Endothelial cell of umbilical vein (primary cell): ENCODE results near the gene ST6GAL2. TPM values are rescaled to one million over a fixed set of nuclear protein-coding genes. Genes with fewer than 3 reads are reported as not detected.

Source experiments
- BruUV-seq: library from RNA; stranded (reverse); fragments of 400-500 nt; replicated peaks from 2 replicates; lab custom pipeline; 2021; lab: Mats Ljungman, UMichigan
- CTCF ChIA-PET: fragments of 300-600, 350-600 bp; sonication (Branson Sonifier 250); formaldehyde crosslinking; loops from one replicate; lab custom pipeline; 2021; ENCODE audit warnings: antibody characterized with exemption, inconsistent platforms; lab: Charles Lee
- POLR2A ChIA-PET: fragments of 300-600, 350-600 bp; sonication (Branson Sonifier 250); formaldehyde crosslinking; loops from one replicate; lab custom pipeline; 2021; ENCODE audit warnings: antibody characterized with exemption, inconsistent platforms; lab: Charles Lee
- DNase-seq: peaks from one replicate; pipeline ENCODE4 v3.0.0-alpha.2; 2011; ENCODE audit warnings: low read depth, low spot score
- FAIRE-seq: peaks from 2 replicates; lab custom pipeline; 2011; peaks lifted over from hg19 to GRCh38; lab: Jason Lieb, UNC
- H2AFZ ChIP-seq: 2 replicates; pipeline ENCODE4 v1.6.0; 2012; ENCODE audit warnings: low read depth, low read length, control low read depth, inconsistent platforms
- H3K27ac ChIP-seq: 2 replicates; pipeline ENCODE4 v1.5.1; 2011; ENCODE audit warnings: low read depth, mild to moderate bottlenecking, control low read depth, low read length, moderate library complexity; ENCODE audit not compliant: insufficient read depth
- H3K27me3 ChIP-seq, 2 experiments: 2 replicates each; pipeline versions ENCODE4 v1.6.0 to v1.6.1; 2011; ENCODE audit warnings: low read length in 2 of 2, mixed read lengths in 1 of 2; ENCODE audit not compliant: control insufficient read depth in 2 of 2, insufficient read depth in 2 of 2
- H3K36me3 ChIP-seq, 2 experiments: 2 replicates in 1 of 2; 3 replicates in 1 of 2; pipeline ENCODE4 v1.5.1; 2011; ENCODE audit warnings: low read length in 2 of 2, mild to moderate bottlenecking in 1 of 2, moderate library complexity in 1 of 2; ENCODE audit not compliant: control insufficient read depth in 2 of 2, insufficient read depth in 2 of 2; ENCODE audit errors: extremely low read depth in 1 of 2
- H3K4me1 ChIP-seq: 3 replicates; pipeline ENCODE4 v1.5.1; 2011; ENCODE audit warnings: mild to moderate bottlenecking, low read length; ENCODE audit not compliant: control insufficient read depth, insufficient read depth; ENCODE audit errors: extremely low read depth
- H3K4me2 ChIP-seq: 2 replicates; pipeline ENCODE4 v1.6.1; 2011; ENCODE audit warnings: low read length, control low read depth, mixed read lengths; ENCODE audit not compliant: insufficient read depth
- H3K4me3 ChIP-seq, 3 experiments: fragments of 200-600 bp in 1 of 3; sonication (generic), shearing (Covaris generic) in 1 of 3; replicated peaks in 1 of 3; 2 replicates each; pipeline ENCODE4 v1.5.1; 2011 to 2016; ENCODE audit warnings: control low read depth in 3 of 3, low read length in 3 of 3, mild to moderate bottlenecking in 2 of 3, inconsistent platforms in 1 of 3, low read depth in 1 of 3, moderate library complexity in 1 of 3; ENCODE audit not compliant: insufficient read depth in 1 of 3
- H3K79me2 ChIP-seq: 2 replicates; pipeline ENCODE4 v1.6.0; 2012; ENCODE audit warnings: low read length, inconsistent platforms; ENCODE audit not compliant: control insufficient read depth, insufficient read depth
- H3K9ac ChIP-seq: replicated peaks from 2 replicates; pipeline ENCODE3; 2011; ENCODE audit warnings: low read length, control low read depth; ENCODE audit not compliant: insufficient read depth; ENCODE audit errors: extremely low read depth
- H3K9me1 ChIP-seq: replicated peaks from 3 replicates; pipeline ENCODE4 v1.6.0; 2011; ENCODE audit warnings: mild to moderate bottlenecking, low read length; ENCODE audit not compliant: control insufficient read depth, insufficient read depth; ENCODE audit errors: extremely low read depth
- H3K9me3 ChIP-seq: replicated peaks from 2 replicates; pipeline ENCODE4 v1.5.1; 2012; ENCODE audit warnings: low read length, inconsistent platforms; ENCODE audit not compliant: control insufficient read depth, insufficient read depth
- H4K20me1 ChIP-seq: replicated peaks from 2 replicates; pipeline ENCODE3; 2011; ENCODE audit warnings: mild to moderate bottlenecking, low read length; ENCODE audit not compliant: control insufficient read depth, insufficient read depth; ENCODE audit errors: extremely low read depth
- EZH2 ChIP-seq: IDR thresholded peaks from 2 replicates; pipeline ENCODE4 v1.6.1; 2012; ENCODE audit warnings: borderline replicate concordance, low read depth, mild to moderate bottlenecking, moderate library complexity, low read length, inconsistent platforms; ENCODE audit not compliant: severe bottlenecking
- FOS ChIP-seq: IDR thresholded peaks from 2 replicates; pipeline ENCODE4 v1.6.1; 2011; ENCODE audit warnings: mild to moderate bottlenecking, low read length, moderate library complexity, borderline replicate concordance; ENCODE audit not compliant: insufficient read depth
- GATA2 ChIP-seq: IDR thresholded peaks from 2 replicates; pipeline ENCODE4 v1.7.0; 2011; ENCODE audit warnings: low read depth, mild to moderate bottlenecking, moderate library complexity, mixed read lengths, low read length; ENCODE audit not compliant: insufficient read length, insufficient read depth
- JUN ChIP-seq: IDR thresholded peaks from 2 replicates; pipeline ENCODE4 v1.6.1; 2011; ENCODE audit warnings: borderline replicate concordance, low read depth; ENCODE audit not compliant: insufficient read length, insufficient read depth
- MYC ChIP-seq: IDR thresholded peaks from one replicate; pipeline ENCODE4 v1.6.1; 2011; ENCODE audit warnings: mild to moderate bottlenecking, low read depth, low read length
- POLR2A ChIP-seq: IDR thresholded peaks from 2 replicates; pipeline ENCODE4 v1.6.1; 2012; ENCODE audit warnings: low read depth, mild to moderate bottlenecking, control low read depth, low read length
- POLR2AphosphoS5 ChIP-seq: IDR thresholded peaks from 2 replicates; pipeline ENCODE4 v1.6.1; 2012; ENCODE audit warnings: low read depth, mild to moderate bottlenecking, control low read depth, low read length, moderate library complexity; ENCODE audit not compliant: insufficient read depth
- dilution Hi-C: fragments of 300-500 bp; cut with MboI; formaldehyde crosslinking; loops from one replicate; pipeline ENCODE4 v1.15.0; 2019; ENCODE audit warnings: low sequenced_read_pairs; ENCODE audit not compliant: extremely low pct_ligation_motif_present
- intact Hi-C: fragments of 100-400 bp; cut with micrococcal nuclease; formaldehyde crosslinking; loops from one replicate; pipeline ENCODE4 v1.10.0; 2022
- polyA plus RNA-seq, 4 experiments: library from polyadenylated mRNA; depleted of rRNA in 3 of 4; stranded (reverse) in 3 of 4; unstranded in 1 of 4; fragments of >200 nt; gene quantifications; 2 replicates each; pipeline versions ENCODE4 v1.2.1 to v1.2.3, GENCODE V29; 2011 to 2012; ENCODE audit warnings: missing spikeins in 1 of 4
- total RNA-seq: library from RNA; stranded (reverse); gene quantifications from 2 replicates; pipeline ENCODE4 v1.2.3, GENCODE V29; 2021
- TF ChIP-seq, protein P1 (sequence below), 2 donors: IDR thresholded peaks; 1 replicate in 1 of 2; 2 replicates in 1 of 2; pipeline ENCODE4 v1.5.1; 2011; ENCODE audit warnings: low read length in 2 of 2, mild to moderate bottlenecking in 2 of 2, moderate library complexity in 2 of 2, control low read depth in 1 of 2, inconsistent platforms in 1 of 2, low read depth in 1 of 2; ENCODE audit not compliant: insufficient read depth in 1 of 2; ENCODE audit errors: extremely low read depth in 1 of 2
- TF ChIP-seq, protein P2 (sequence below): IDR thresholded peaks from 2 replicates; pipeline ENCODE4 v1.6.1; 2011; ENCODE audit not compliant: insufficient read depth, insufficient read length

The ST6GAL2 gene
- total and polyA plus RNA-seq, 2 donors (not counting 3 experiments of a cell fraction or from before 2014, with no cell fraction given): not detected

DNA sequence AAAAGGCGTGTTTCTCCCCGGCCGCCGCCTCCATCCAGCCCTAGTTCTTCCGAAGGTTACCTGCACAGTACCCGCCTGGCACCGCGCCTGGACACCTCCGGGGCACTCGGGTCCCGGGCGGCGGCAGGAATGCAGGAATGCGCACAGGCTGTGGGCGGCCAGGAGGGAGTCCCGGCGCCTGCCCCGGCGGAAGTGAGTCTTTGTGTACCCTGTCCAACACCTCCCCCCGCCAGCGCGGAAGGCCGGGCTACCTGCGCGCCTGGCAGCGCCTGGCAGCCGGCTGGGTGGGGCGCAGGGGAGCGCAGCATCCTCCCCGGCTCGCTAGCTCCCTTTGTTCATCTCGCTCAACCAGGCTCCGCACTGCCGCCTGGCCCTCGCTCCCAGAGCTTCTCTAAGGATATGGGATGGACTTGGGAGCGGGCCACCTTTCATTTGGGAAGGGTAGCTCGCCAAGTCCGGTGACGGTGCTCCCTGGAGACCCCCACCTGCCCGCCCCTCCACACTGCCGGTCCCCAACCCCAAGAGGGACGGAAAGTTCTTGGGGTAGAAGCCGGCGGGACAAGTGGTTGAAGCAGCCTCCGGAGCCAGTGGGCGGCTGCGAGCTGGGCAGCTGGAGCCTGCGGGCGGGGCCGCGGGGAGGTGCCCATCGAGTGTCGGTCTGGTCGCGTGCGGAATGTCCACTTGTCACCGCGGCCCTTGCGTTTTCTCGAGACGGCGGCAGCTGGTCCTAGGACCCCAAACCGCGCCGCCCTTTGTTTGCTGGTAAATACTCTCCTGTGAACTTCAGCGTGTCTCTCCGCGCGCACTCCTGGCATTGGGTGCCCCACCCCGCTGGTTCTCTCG lies 1.2 kb upstream of the ST6GAL2 start:
- TF ChIP-seq GATA2: no peak
- TF ChIP-seq, protein P1, sequence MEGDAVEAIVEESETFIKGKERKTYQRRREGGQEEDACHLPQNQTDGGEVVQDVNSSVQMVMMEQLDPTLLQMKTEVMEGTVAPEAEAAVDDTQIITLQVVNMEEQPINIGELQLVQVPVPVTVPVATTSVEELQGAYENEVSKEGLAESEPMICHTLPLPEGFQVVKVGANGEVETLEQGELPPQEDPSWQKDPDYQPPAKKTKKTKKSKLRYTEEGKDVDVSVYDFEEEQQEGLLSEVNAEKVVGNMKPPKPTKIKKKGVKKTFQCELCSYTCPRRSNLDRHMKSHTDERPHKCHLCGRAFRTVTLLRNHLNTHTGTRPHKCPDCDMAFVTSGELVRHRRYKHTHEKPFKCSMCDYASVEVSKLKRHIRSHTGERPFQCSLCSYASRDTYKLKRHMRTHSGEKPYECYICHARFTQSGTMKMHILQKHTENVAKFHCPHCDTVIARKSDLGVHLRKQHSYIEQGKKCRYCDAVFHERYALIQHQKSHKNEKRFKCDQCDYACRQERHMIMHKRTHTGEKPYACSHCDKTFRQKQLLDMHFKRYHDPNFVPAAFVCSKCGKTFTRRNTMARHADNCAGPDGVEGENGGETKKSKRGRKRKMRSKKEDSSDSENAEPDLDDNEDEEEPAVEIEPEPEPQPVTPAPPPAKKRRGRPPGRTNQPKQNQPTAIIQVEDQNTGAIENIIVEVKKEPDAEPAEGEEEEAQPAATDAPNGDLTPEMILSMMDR (IDR thresholded peaks at IDR 0.05; ENCODE audit: extremely low read depth in 1 of 2, insufficient read depth in 1 of 2, low read depth in 1 of 2, low read length in 2 of 2): no peak
- TF ChIP-seq MYC: no peak
- no peak for TF ChIP-seq EZH2
- no peak for TF ChIP-seq POLR2AphosphoS5
- TF ChIP-seq, protein P2, sequence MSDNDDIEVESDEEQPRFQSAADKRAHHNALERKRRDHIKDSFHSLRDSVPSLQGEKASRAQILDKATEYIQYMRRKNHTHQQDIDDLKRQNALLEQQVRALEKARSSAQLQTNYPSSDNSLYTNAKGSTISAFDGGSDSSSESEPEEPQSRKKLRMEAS: no peak
- TF ChIP-seq FOS: no peak
- TF ChIP-seq POLR2A: no peak
- no peak for TF ChIP-seq JUN
- POLR2A ChIA-PET: no interaction called here
- Histone ChIP-seq H3K79me2 (no peaks in the 10 kb centered on the region), H3K4me3 (no peak overlapping the region), H3K9ac (no peak overlapping the region), H3K36me3 (no peaks in the 10 kb centered on the region), H3K27me3 (peaks cover 4% of the 10 kb centered on the region in 2 experiments), H3K9me3 (no peaks in the 10 kb centered on the region), H3K27ac (no peak overlapping the region), H3K9me1 (no peaks in the 10 kb centered on the region), H3K4me2 (no peak overlapping the region), H3K4me1 (no peaks in the 10 kb centered on the region), H4K20me1 (no peaks in the 10 kb centered on the region), H2AFZ (no peak overlapping the region)
- no peak for FAIRE-seq
- dilution Hi-C loops: no loop called here
- no peak for DNase-seq
- CTCF ChIA-PET: no interaction called here
- intact Hi-C loops: no loop called here
- BruUV-seq: no TSS peak
